ENCODE results near the gene MAP3K5.
"Not testable (repeated sequence)": the region's sequence is repeated elsewhere in the genome, so short reads cannot be mapped to it uniquely, and the experiment has no call there.

MAP3K5 gene, protein sequence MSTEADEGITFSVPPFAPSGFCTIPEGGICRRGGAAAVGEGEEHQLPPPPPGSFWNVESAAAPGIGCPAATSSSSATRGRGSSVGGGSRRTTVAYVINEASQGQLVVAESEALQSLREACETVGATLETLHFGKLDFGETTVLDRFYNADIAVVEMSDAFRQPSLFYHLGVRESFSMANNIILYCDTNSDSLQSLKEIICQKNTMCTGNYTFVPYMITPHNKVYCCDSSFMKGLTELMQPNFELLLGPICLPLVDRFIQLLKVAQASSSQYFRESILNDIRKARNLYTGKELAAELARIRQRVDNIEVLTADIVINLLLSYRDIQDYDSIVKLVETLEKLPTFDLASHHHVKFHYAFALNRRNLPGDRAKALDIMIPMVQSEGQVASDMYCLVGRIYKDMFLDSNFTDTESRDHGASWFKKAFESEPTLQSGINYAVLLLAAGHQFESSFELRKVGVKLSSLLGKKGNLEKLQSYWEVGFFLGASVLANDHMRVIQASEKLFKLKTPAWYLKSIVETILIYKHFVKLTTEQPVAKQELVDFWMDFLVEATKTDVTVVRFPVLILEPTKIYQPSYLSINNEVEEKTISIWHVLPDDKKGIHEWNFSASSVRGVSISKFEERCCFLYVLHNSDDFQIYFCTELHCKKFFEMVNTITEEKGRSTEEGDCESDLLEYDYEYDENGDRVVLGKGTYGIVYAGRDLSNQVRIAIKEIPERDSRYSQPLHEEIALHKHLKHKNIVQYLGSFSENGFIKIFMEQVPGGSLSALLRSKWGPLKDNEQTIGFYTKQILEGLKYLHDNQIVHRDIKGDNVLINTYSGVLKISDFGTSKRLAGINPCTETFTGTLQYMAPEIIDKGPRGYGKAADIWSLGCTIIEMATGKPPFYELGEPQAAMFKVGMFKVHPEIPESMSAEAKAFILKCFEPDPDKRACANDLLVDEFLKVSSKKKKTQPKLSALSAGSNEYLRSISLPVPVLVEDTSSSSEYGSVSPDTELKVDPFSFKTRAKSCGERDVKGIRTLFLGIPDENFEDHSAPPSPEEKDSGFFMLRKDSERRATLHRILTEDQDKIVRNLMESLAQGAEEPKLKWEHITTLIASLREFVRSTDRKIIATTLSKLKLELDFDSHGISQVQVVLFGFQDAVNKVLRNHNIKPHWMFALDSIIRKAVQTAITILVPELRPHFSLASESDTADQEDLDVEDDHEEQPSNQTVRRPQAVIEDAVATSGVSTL (N-terminal part only)

GRCh38 chr6:136792410-136793262, at the start of gene MAP3K5:
TSS of gene MAP3K5 (minus strand) at chr6:136792477. CDS start at chr6:136792157, 320 bp downstream.
- peak; percentile 85 for DNase-seq (ENCODE audit: low spot score)

DNA sequence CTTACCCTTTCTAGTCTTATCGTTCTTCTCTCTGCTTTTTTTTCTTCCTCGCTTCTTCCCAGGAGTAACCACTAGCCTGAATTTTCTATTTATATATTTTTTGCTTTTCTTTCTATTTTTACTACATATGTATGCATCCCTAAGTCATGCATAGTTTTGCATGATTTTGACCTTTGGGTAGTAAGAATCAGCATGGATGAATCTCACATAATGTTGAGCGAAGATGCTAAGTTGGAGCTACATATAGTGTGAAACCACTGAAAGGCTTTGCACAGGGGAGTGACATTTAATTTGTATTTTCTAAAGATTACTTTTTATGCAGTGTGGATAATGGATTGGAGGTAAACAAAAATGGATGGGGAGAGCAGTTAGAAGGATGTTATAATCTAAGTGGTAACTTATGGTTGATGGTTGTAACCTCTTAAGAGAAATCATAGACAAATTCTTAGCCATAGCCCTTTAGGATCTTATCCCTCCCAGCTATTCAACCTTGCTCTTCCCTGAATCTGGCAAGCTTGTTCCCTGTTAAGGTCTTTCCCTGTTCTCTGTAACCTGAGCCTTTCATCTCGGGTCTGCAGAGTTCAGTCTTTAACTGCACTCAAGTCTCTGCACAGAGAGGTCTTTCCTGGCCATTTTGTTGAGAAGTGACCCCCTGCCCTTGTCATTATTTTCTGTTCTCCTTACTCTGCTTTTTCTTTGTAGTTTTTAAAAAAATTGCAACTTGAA, 48.2 kb upstream of the MAP3K5 start:
- DNase-seq (ENCODE audit: low spot score): no peak

DNA sequence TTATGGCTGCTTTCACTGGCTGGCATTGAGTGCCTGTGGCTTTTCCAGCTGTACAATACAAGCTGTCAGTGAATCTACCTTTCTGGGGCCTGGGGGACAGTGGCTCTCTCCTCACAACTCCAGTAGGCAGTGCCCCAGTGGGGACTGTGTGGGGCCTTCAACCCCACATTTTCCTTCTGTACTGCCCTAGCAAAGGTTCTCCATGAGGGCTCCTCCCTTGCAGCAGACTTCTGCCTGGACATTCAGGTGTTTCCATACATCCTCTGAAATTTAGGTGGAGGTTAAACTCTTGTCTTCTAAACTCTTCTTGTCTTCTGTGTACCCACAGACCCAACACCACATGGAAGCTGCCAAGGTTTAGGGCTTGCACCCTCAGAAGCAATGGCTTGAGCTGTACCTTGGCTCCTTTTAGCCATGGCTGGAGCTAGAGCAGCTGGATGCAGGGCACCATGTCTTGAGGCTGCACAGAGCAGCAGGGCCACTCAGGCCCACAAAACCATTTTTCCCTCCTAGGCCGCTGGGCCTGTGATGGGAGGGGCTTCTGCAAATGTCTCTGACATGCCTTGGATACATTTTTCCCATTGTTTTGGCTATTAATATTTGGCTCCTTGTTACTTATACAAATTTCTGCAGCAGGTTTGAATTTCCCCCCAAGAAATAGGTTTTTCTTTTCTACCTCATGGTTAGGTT, 39.7 kb upstream of the MAP3K5 start:
- DNase-seq (ENCODE audit: low spot score): no peak

GRCh38 chr6:136826216-136826615, 33.9 kb upstream of the MAP3K5 start:
- no peak for DNase-seq (ENCODE audit: low spot score)

DNA sequence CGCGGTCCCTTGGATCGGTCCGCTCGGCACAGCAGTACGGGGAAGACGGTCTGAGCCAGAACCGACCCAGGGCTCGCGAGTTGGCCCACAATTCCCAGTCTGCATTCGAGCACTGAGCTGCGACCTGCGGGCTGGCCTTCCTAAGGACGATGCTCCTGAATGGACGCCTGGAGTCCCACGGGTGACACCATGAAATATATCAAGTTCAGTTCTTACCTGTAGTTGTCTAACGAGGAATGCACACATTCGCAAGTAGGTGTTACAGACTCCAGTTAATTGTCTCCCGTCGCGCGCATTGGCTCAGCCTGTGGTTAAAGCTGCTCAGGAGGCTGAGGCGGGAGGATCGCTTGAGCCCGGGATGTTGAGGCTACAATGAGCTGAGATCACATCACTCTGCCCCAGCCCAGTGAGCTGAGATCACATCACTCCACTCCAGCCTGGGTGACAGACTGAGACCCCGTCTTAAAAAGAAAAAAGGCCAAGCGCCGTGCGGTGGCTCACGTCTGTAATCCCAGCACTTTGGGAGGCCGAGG, 30.9 kb upstream of the MAP3K5 start:
- DNase-seq (ENCODE audit: low spot score): no peak

GRCh38 chr6:136822376-136823127, 30.3 kb upstream of the MAP3K5 start, which contains the start of gene PEX7:
TSS of gene PEX7 (plus strand) at chr6:136822592. CDS start at chr6:136822666, 74 bp downstream.
- peak; percentile 94 for DNase-seq (ENCODE audit: low spot score)

GRCh38 chr6:136822046-136822375, 29.7 kb upstream of the MAP3K5 start:
- no peak for DNase-seq (ENCODE audit: low spot score)

DNA sequence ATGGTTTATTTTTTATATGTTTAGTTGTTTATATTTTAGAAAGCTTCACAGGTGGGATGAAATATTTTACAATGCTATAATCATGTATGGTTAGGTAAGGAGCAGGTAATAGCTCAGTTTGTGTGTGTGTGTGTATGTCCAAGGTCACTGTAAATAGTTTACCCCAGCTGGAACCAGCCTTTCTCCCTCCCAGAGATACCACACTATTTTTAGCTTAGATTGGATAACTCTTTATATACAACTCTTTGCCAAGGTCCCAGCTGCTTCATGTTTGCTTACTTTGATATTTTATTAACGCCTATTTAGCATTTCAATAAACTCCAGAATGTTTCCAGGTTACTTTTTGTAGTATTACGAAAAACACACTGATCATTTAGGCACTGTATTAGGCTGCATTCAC, 28.3 kb upstream of the MAP3K5 start:
- no peak for DNase-seq (ENCODE audit: low spot score)

GRCh38 chr6:136816656-136817055, 24.4 kb upstream of the MAP3K5 start:
- DNase-seq (ENCODE audit: low spot score): no peak

DNA sequence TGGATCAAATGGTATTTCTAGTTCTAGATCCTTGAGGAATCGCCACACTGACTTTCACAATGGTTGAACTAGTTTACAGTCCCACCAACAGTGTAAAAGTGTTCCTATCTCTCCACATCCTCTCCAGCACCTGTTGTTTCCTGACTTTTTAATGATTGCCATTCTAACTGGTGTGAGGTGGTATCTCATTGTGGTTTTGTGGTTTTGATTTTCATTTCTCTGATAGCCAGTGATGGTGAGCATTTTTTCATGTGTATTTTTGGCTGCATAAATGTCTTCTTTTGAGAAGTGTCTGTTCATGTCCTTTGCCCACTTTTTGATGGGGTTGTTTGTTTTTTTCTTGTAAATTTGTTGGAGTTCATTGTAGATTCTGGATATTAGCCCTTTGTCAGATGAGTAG, 23.3 kb upstream of the MAP3K5 start:
- not testable (repeated sequence) for DNase-seq (ENCODE audit: low spot score)

DNA sequence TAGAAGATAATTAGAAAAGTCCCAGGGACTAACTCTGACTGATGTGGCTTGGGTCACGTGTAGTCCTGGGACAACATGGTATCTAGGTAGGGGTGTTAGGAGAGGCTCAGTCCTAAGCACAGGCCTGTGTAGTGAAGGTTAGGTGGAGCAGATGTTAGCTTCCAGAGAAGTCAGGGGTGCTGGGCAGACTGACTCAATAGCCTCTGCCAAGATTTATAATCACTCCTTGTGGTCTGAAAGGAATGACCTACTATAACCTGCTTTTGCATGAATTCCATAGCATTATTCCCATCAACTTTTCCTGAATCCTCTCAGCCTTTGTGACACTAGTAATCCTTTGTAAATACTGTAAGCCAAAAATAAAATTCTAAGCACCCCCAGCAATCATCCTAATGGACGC, 19.9 kb upstream of the MAP3K5 start:
- DNase-seq (ENCODE audit: low spot score): no peak

- DNase-seq (ENCODE audit: low spot score): no peak
These were observed 19.0 kb upstream of the MAP3K5 start for GRCh38 chr6:136811272-136811671.

DNA sequence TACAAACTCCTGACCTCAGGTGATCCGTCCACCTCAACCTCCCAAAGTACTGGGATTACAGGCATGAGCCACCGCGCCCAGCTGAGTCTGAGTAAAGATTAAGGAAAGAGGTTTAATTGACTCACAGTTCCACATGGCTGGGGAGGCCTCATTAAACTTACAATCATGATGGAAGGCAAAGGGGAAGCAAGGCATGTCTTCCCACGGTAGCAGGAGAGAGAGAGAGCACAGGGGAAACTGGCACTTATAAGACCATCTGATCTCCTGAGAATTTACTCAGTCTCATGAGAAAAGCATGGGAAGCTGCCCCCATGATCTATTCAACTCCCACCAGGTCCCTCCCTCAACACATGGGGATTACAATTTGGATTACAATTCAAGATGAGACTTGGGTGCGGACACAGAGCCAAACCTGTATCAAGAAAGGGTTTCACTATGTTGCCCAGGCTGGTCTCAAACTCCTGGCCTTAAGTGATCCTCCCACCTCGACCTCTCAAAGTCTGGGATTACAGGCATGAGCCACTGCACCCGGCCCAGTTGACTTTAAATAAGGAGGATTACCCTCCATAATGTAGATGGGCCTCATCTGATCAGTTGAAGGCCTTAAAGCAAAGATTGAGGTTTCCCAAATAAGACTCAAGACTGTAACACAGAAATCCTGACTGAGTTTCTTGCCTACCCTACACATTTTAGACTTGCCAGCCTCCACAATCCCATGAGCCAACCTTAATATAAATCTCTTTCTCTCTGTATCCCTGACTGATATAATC, 17.0 kb upstream of the MAP3K5 start:
- DNase-seq (ENCODE audit: low spot score): no peak

DNA sequence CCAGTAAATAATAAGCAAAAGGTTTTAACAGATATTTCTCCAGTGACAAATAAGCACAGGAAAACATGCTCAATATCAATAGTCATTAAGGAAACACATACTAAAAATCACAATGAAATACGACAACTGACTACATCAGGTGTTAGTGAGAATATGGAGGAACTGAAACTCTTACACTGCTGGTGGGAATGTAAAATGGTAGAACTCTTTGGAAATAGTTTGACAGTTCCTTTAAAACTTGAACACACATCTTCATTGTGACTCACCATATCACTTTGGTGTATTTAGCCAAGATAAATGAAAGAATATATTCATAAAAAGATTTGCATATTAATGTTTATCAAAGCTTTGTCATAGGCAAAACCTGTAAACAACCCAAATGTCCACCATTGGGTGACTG, 11.3 kb upstream of the MAP3K5 start:
- DNase-seq (ENCODE audit: low spot score): no peak

DNA sequence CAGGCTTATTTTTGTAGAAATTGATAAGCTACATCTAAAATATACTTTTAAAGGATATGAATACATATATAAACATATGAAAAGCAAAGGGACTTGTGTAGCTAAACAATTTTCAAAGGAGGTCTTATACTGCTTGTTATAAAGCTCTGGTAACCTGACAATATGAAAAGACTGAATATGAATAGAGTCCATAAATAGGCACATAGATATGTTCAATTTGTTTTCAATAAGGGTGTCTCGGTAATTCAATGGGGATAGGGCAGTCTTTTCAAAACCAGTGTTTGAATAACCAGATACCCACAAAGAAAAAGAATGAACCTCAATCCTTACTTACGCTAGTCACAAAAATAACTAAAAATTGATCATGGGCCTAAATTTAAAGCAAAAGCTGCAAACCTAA, 9.3 kb upstream of the MAP3K5 start:
- no peak for DNase-seq (ENCODE audit: low spot score)

DNA sequence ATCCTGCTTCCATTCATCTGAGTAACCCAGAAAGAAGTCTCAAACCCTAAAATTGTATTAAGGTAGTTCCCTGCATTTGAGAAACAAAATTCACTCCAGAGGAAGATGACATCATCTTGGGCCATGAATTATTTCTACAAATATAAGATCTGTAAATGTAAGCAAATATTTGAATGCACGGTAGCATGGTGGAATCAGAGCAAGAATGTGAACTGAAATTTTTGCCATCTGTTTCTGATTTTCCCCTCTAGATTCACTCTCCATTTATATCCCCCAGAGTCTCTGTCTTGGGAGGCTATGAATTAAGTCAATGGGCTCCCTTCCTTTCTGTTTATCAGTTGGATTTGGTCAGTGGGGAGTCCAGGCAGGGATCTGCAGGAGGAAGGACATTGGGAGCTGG, 5.8 kb upstream of the MAP3K5 start:
- DNase-seq (ENCODE audit: low spot score): no peak

- no peak for DNase-seq (ENCODE audit: low spot score)
These were observed 3.7 kb upstream of the MAP3K5 start for GRCh38 chr6:136795996-136796395.

DNA sequence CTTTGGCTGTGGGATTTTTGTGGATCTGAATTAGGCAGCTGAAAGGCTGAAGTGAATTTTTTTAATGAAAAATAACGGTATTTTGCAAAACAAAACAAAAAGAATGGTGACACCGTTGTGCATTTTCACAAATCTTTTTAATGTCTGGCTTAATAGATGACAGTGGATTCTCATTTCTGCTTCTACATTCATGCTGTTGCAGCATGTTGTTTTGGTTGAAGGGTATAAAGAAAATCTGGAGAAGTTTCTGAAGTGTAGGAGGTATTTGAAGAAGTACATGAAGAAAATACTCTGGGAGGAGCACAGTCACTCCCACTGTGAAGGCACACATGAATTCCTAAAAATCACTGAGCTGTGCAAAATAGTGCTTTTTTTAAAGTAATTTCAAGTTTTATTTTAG, 3.1 kb upstream of the MAP3K5 start:
- DNase-seq (ENCODE audit: low spot score): no peak
